Ecto neural progenitor cell (in vitro differentiated cells): ENCODE data around the gene CCDC127.
"Not testable (repeated sequence)": the region's sequence is repeated elsewhere in the genome, so short reads cannot be mapped to it uniquely, and the experiment has no call there.

Source experiments
- DNase-seq: peaks from one replicate; pipeline ENCODE4 v3.0.0-alpha.2; 2018; ENCODE audit warnings: low spot score

Gene CCDC127

GRCh38 chr5:171801-172331 is 46.1 kb downstream of the CCDC127 start:
- no peak for DNase-seq

GRCh38 chr5:170971-171800 is 46.8 kb downstream of the CCDC127 start:
- DNase-seq = no peak

- no peak for DNase-seq
Observed at GRCh38 chr5:169728-170094, 48.2 kb downstream of the CCDC127 start.

GRCh38 chr5:169071-169727 is 48.8 kb downstream of the CCDC127 start:
- no peak for DNase-seq

- DNase-seq = no peak
Observed at GRCh38 chr5:167982-168660, 49.8 kb downstream of the CCDC127 start.

GRCh38 chr5:167511-167910 is 50.4 kb downstream of the CCDC127 start:
- DNase-seq = no peak

GRCh38 chr5:166441-167372 is 51.2 kb downstream of the CCDC127 start:
- DNase-seq = no peak

GRCh38 chr5:164783-165182 is 53.2 kb downstream of the CCDC127 start:
- DNase-seq = not testable (repeated sequence)

- no peak for DNase-seq
Observed at GRCh38 chr5:164244-164643, 53.7 kb downstream of the CCDC127 start.

- DNase-seq = no peak
Observed at GRCh38 chr5:163841-164240, 54.1 kb downstream of the CCDC127 start.

GRCh38 chr5:163338-163620 is 54.7 kb downstream of the CCDC127 start:
- no peak for DNase-seq

- DNase-seq = no peak
Observed at GRCh38 chr5:162565-163337, 55.2 kb downstream of the CCDC127 start.

GRCh38 chr5:162190-162564 is 55.8 kb downstream of the CCDC127 start:
- no peak for DNase-seq

- DNase-seq = no peak
Observed at GRCh38 chr5:161803-162110, 56.2 kb downstream of the CCDC127 start.

- DNase-seq = no peak
Observed at GRCh38 chr5:160921-161802, 56.8 kb downstream of the CCDC127 start.

- DNase-seq = no peak
Observed at GRCh38 chr5:160173-160510, 57.8 kb downstream of the CCDC127 start.

- no peak for DNase-seq
Observed at GRCh38 chr5:159448-160172, 58.3 kb downstream of the CCDC127 start.

GRCh38 chr5:158807-159447 is 59.0 kb downstream of the CCDC127 start:
- no peak for DNase-seq

GRCh38 chr5:157801-158200 is 60.2 kb downstream of the CCDC127 start:
- peak; percentile 35 for DNase-seq
